Measurements from ENCODE around the gene EFS.

- TF ChIP-seq EZH2phosphoT487 (IDR thresholded peaks at IDR 0.05; ENCODE audit: borderline replicate concordance, low read depth, low read length) (no peak), CTCF (conservative IDR thresholded peaks at IDR 0.05; ENCODE audit: low read length) (no peak)
Observed at GRCh38 chr14:23401291-23401690, 36.3 kb upstream of the EFS start.

Data from OCI-LY7 (cell line).